T follicular helper cell (primary cell): ENCODE measurements around the gene MOCOS.

Experiments used
- DNase-seq: peaks from one replicate; pipeline ENCODE4 v3.0.0-alpha.2; 2020; ENCODE audit warnings: low read depth

The MOCOS gene

DNA sequence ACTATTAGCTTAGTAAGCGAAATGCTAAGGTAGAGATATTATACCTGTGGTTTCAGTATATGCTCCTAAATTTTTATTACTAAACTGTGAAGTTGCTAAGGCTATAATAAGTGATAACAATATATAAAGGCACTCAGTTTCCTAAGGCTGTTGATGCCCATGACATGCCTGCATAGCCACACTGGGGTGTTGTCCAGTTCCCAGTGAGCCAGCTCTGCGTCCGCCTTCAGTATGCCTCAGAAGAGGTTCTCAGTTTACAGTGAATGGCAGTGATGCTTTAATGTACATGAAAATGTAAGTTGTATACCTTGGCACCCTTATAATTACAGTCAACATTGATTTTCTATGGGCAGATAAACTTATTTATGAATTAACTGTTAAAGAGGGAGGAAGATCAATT is 117.4 kb downstream of the MOCOS start:
- no peak for DNase-seq

DNA sequence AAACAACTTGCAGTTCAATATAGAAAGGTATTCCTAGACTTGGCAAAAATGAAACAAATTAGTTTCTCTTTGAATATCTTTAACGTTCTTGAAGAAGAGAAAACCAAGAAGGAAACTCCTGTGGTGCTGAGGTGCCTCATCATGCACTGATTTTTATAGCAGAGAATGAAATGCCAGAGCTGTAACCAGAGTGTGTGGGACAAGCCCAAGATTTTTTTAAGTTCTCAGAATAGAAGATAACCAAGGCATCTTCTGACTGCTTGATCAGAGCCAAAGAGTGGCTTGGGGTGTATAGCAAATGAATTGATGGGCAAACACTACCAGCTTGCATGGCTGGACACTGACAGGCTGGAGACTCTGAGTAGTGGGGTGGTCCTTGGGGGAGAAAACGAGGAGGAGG is 118.1 kb downstream of the MOCOS start:
- DNase-seq, result no peak

- no peak for DNase-seq
Observed at GRCh38 chr18:36307513-36307912, 120.2 kb downstream of the MOCOS start.

DNA sequence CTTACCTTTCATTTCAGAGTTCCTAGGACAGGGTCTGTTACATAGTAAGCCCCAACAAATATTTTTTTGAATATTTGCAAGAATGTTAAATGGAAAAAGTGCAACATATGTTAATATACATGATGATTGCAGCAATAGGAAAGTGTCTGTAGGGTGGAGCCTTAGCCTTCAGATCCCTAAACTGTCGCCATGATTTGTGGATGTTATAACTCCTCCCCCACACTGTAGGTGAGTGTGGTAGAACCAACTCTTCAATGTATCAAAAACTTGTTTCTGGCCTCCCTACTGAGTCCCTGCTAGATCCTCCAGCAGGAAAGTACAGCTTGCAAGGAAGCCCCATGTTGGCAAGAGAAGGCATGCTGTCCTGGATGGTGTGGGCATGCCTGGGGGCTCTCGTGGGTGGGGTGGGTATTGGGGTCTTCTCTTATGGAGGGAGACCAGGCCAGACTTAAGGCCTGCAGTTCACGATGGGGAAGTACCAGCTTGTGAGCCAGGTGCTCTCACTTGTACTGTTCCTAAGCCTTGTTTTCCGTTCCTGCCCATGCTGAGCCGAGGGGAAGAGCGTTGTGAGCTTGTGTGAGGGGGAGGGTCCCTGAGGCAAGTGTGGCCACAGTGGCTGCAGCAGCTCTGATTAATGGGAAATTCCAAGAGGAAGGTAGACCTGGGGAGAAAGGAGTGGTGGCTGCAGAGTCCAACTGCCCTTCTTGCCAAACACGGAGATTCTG is 121.6 kb downstream of the MOCOS start:
- DNase-seq, result no peak

- DNase-seq, result no peak
Observed at GRCh38 chr18:36309436-36310391, 122.4 kb downstream of the MOCOS start.

DNA sequence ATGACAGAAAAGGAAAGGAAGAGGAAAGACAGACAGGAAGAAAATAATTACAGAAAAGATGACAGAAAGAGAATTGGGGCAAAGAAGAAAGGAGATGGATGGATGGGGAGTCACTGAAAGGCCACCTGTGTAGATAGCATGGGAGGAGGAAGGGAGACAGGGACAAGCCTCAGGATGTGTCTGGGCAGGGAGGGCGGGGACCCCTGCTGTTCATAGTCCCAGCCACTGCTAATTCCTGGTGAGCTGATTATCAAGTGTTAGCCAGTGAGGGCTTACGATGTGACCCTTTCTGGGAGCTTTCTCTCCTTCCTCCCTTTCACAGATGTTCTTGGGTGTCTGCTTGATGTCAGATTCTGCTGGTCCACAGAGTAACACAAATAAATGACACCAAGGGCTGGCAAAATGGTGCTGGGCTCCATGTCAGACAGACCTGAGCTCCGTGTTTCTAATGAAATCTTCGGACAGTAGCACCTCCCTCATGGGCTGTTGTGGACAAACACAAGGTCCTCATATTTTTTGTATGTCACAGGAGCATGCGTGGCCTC is 123.8 kb downstream of the MOCOS start:
- DNase-seq, result no peak

- no peak for DNase-seq
Observed at GRCh38 chr18:36312806-36313395, 125.6 kb downstream of the MOCOS start.

- no peak for DNase-seq
Observed at GRCh38 chr18:36314098-36314497, 126.8 kb downstream of the MOCOS start.

DNA sequence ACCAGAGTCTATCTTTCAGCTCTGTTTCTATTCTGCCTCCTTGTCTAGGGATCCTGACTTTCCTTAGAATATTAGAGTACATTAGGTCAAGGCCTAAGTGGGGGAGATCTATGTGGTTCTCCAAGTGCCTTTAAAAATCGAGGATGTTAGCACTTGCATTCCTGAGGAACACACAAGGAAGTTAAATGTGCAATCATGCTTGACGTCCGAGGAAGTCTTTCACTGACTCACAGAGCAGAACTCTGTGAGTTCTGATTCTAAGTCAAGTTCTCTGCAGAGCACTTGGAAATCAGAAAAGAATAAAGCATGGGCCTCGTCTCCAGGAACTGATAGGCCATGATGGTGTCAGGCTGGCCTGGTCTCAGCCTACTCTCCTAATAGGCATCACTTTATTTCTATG is 127.5 kb downstream of the MOCOS start:
- no peak for DNase-seq

GRCh38 chr18:36315736-36316135 is 128.4 kb downstream of the MOCOS start:
- DNase-seq, result no peak

GRCh38 chr18:36316246-36316645 is 128.9 kb downstream of the MOCOS start:
- DNase-seq, result no peak
